Measurements from ENCODE around the gene CRACR2A. TPM values are rescaled to one million over a fixed set of nuclear protein-coding genes. Genes with fewer than 3 reads are reported as not detected.
A peak's percentile ranks its signal among the peaks of the same experiment; 100 is the strongest.

CRACR2A gene
- total RNA-seq, 6 experiments from 2014 or later = 0.43 to 1.5 (median 0.91) TPM

DNA sequence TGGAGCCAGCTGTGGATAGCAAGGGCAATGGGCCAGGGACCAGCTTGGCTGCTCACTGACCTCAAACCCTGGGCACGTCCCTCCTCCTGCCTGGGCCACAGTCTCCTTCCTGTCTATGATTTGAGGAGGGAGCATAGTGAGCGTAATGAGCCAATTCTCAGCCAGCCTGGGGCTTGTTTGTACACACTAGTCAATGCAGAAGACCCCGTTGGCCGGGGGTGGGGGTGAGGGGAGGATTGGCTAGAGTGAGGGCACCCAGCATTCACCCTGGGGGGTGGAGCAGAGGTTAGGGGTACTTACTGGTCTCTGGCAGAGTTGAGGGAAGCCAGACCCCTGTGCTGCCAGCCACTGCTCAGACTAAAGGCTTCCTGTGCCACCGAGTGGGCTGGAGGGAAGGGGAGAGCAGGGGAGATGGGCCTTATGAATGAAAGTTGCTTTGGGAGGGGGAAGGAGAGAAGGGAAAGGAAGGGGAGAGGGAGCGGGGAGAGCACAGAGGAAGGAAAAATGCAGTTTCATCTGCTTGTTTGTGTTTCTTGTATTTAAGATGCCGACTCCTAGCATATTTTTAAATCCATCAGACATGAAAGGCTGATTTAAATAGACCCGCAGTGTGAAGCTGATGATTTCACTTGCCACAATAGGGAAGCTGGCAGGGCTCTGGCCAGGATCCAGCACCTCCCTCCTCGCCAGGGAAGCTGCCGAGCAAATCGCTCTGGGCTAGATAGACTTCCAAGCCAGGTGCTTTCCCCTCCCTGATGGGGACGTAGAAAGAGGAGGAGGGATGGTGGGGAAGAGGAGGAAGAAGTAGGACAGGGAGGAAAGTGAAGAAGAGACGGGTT, 147.9 kb downstream of the CRACR2A start:
- peak in 3 of 4 donors; percentile 9 to 34 (median 17) for ATAC-seq
- H3K9me3 ChIP-seq = no peaks in the 10 kb centered on the region
- no peaks in the 10 kb centered on the region for H3K36me3 ChIP-seq
- H3K27ac ChIP-seq = no peak overlapping the region
- DNase-seq = peak in 1 of 3 donors; percentile 43
- H3K4me3 ChIP-seq = no peak overlapping the region
- WGBS (ENCODE audit: insufficient coverage, low coverage, low lambda C conversion rate, missing lambda C conversion rate) = 18% methylated on average over 12 of the region's 13 CpGs
- no peaks in the 10 kb centered on the region for H3K4me1 ChIP-seq
- no peaks in the 10 kb centered on the region for H3K27me3 ChIP-seq
- intact Hi-C loops (cut with DNase I) = no loop called here
- TF ChIP-seq, protein P1, sequence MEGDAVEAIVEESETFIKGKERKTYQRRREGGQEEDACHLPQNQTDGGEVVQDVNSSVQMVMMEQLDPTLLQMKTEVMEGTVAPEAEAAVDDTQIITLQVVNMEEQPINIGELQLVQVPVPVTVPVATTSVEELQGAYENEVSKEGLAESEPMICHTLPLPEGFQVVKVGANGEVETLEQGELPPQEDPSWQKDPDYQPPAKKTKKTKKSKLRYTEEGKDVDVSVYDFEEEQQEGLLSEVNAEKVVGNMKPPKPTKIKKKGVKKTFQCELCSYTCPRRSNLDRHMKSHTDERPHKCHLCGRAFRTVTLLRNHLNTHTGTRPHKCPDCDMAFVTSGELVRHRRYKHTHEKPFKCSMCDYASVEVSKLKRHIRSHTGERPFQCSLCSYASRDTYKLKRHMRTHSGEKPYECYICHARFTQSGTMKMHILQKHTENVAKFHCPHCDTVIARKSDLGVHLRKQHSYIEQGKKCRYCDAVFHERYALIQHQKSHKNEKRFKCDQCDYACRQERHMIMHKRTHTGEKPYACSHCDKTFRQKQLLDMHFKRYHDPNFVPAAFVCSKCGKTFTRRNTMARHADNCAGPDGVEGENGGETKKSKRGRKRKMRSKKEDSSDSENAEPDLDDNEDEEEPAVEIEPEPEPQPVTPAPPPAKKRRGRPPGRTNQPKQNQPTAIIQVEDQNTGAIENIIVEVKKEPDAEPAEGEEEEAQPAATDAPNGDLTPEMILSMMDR (IDR thresholded peaks at IDR 0.05) = no peak
- TF ChIP-seq POLR2A (IDR thresholded peaks at IDR 0.05) = no peak

GRCh38 chr12:3604286-3604685, 148.6 kb downstream of the CRACR2A start:
- ATAC-seq (no peak), DNase-seq (no peak)
- H3K4me3 ChIP-seq = no peak overlapping the region
- H3K27ac ChIP-seq = no peak overlapping the region
- no peaks in the 10 kb centered on the region for H3K27me3 ChIP-seq
- no peaks in the 10 kb centered on the region for H3K4me1 ChIP-seq
- TF ChIP-seq, protein P1 (IDR thresholded peaks at IDR 0.05) = no peak
- H3K9me3 ChIP-seq = no peaks in the 10 kb centered on the region
- H3K36me3 ChIP-seq = no peaks in the 10 kb centered on the region
- WGBS (ENCODE audit: insufficient coverage, low coverage, low lambda C conversion rate, missing lambda C conversion rate) = 65% methylated on average over 3 of the region's 6 CpGs
- intact Hi-C loops (cut with DNase I) = no loop called here

DNA sequence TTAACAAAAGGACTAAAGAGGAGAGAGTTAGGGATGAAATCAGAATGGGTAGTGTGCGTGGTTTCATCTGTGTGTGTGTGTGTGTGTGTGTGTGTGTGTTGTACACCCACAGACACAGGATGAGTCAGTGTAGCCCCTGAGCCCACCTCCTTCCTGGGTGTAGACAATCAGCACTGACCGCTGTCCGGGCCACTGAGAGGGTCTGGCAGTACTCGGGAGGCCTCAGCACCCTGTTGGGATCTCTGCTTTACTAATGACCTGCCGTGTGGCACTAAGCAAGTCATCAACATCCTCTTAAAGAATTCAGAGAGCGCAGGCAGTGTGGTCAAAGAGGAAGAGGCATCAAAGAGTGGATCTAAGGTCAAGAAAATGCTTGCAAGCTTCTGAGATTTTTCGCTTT, 149.3 kb downstream of the CRACR2A start:
- Histone ChIP-seq H3K36me3 (no peaks in the 10 kb centered on the region), H3K4me3 (no peak overlapping the region), H3K27ac (no peak overlapping the region), H3K4me1 (no peaks in the 10 kb centered on the region), H3K9me3 (no peaks in the 10 kb centered on the region), H3K27me3 (no peaks in the 10 kb centered on the region)
- ATAC-seq (no peak), DNase-seq (no peak)
- no peak for TF ChIP-seq POLR2A (IDR thresholded peaks at IDR 0.05)
- TF ChIP-seq, protein P1 (IDR thresholded peaks at IDR 0.05) = no peak
- intact Hi-C loops (cut with DNase I) = no loop called here
- WGBS (ENCODE audit: insufficient coverage, low coverage, low lambda C conversion rate, missing lambda C conversion rate) = 80% methylated on average over 6 of the region's 7 CpGs

DNA sequence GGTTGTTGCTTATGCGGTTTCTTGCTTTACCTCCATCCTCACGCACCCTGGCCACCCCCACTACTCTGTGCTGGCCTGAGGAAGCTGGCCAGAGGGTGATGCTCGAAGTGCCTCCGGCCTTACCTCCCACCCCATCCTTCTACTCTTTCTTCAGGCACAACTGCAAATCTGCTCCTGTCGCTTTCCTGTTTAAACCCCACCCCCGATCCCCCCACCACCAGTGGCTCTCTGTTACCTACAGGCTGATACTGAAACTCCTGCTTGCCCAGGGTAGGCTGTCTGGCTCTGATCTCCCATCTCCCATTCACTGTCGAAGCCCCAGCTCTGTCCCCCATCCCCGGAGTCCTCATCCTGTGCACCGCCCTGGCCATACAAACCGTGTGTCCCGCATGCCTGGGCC, 150.4 kb downstream of the CRACR2A start:
- WGBS (ENCODE audit: insufficient coverage, low coverage, low lambda C conversion rate, missing lambda C conversion rate) = 62% methylated on average over 10 of the region's 11 CpGs
- intact Hi-C loops (cut with DNase I) = no loop called here
- no peaks in the 10 kb centered on the region for H3K27me3 ChIP-seq

More for the DNA sequence above, 150.4 kb downstream of the CRACR2A start:
- H3K9me3 ChIP-seq = no peaks in the 10 kb centered on the region
- H3K36me3 ChIP-seq = no peaks in the 10 kb centered on the region
- H3K27ac ChIP-seq = no peak overlapping the region
- no peak overlapping the region for H3K4me3 ChIP-seq
- no peak for DNase-seq
- TF ChIP-seq, protein P1 (IDR thresholded peaks at IDR 0.05) = no peak
- TF ChIP-seq POLR2A (IDR thresholded peaks at IDR 0.05) = no peak
- ATAC-seq = no peak
- no peaks in the 10 kb centered on the region for H3K4me1 ChIP-seq

Data from right lobe of liver (tissue), 6 donors.